ENCODE data around the gene STK35.

DNA sequence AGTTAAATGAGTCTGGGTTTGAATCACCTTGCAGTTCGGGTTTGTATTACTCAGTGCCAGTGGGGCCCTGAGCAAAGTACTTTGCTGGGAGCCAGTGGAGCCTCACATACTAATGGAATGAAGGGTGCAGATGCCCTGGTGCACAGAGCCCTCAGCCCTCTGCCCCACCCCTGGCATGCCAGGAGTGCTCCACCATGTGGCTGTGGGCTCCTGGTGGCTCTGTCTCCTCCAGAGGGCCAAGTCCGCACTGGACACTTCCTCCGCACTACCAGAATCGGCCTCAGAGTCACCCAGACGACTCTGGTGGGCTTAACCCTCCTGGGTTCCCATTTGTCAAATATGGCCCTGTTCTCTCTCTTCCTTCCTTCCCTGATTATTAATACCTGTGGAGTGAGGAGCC lies 94.0 kb downstream of the STK35 start:
- no peak for TF ChIP-seq REST (IDR thresholded peaks at IDR 0.05; ENCODE audit: borderline replicate concordance)
- no peak for TF ChIP-seq TAF1 (IDR thresholded peaks at IDR 0.05; ENCODE audit: low read depth)
- TF ChIP-seq, protein P1, sequence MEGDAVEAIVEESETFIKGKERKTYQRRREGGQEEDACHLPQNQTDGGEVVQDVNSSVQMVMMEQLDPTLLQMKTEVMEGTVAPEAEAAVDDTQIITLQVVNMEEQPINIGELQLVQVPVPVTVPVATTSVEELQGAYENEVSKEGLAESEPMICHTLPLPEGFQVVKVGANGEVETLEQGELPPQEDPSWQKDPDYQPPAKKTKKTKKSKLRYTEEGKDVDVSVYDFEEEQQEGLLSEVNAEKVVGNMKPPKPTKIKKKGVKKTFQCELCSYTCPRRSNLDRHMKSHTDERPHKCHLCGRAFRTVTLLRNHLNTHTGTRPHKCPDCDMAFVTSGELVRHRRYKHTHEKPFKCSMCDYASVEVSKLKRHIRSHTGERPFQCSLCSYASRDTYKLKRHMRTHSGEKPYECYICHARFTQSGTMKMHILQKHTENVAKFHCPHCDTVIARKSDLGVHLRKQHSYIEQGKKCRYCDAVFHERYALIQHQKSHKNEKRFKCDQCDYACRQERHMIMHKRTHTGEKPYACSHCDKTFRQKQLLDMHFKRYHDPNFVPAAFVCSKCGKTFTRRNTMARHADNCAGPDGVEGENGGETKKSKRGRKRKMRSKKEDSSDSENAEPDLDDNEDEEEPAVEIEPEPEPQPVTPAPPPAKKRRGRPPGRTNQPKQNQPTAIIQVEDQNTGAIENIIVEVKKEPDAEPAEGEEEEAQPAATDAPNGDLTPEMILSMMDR (IDR thresholded peaks at IDR 0.05; ENCODE audit: poor library complexity, severe bottlenecking) = no peak
- TF ChIP-seq POLR2AphosphoS5 (IDR thresholded peaks at IDR 0.05) = no peak
- no peak for TF ChIP-seq EZH2 (IDR thresholded peaks at IDR 0.05; ENCODE audit: borderline replicate concordance, insufficient read depth, low read length, poor library complexity, severe bottlenecking)
- no peak for TF ChIP-seq RAD21 (conservative IDR thresholded peaks at IDR 0.05)
- TF ChIP-seq EP300 (conservative IDR thresholded peaks at IDR 0.05; ENCODE audit: poor library complexity, severe bottlenecking) = no peak
- no peak for TF ChIP-seq SMC3 (conservative IDR thresholded peaks at IDR 0.05; ENCODE audit: poor library complexity)

Data from neural cell (in vitro differentiated cells).